K562 (cell line): Measurements from ENCODE around the gene RPL22L1. TPM values are rescaled to one million over a fixed set of nuclear protein-coding genes. Genes with fewer than 3 reads are reported as not detected.

ENCODE experiments used
- FOXK1 ChIP-seq: sonication (generic); formaldehyde crosslinking; IDR thresholded peaks from 2 replicates; pipeline ENCODE4 v1.8.0; 2022; ENCODE audit warnings: missing genetic modification reagents, mild to moderate bottlenecking, borderline replicate concordance
- HOXB6 ChIP-seq: fragments of 250-450 bp; sonication (Bioruptor Pico); IDR thresholded peaks from 2 replicates; pipeline ENCODE4 v1.5.1; 2022; ENCODE audit warnings: mild to moderate bottlenecking, borderline replicate concordance
- KDM2B ChIP-seq: fragments of 250-450 bp; sonication (Bioruptor Pico); IDR thresholded peaks from 2 replicates; pipeline ENCODE4 v1.8.0; 2021; ENCODE audit warnings: mild to moderate bottlenecking, moderate library complexity
- KLF10 ChIP-seq: fragments of 250-450 bp; sonication (Bioruptor Pico); IDR thresholded peaks from 2 replicates; pipeline ENCODE4 v1.6.1; 2021; ENCODE audit warnings: matching md5 sums
- MED1 ChIP-seq: sonication (generic); formaldehyde crosslinking; IDR thresholded peaks from 2 replicates; pipeline ENCODE4 v1.8.1; 2023; ENCODE audit warnings: missing genetic modification reagents, borderline replicate concordance
- MEIS2 ChIP-seq: fragments of 450-650 bp; IDR thresholded peaks from 2 replicates; pipeline ENCODE4 v1.6.1; 2014; ENCODE audit warnings: mild to moderate bottlenecking; ENCODE audit not compliant: partially characterized antibody
- NFE2L1 ChIP-seq: fragments of 450-650 bp; IDR thresholded peaks from 2 replicates; pipeline ENCODE4 v1.6.1; 2016; ENCODE audit warnings: missing genetic modification characterization, low read depth, mild to moderate bottlenecking, missing compliant biosample characterization, moderate library complexity, borderline replicate concordance
- NUFIP1 ChIP-seq: fragments of 450-650 bp; IDR thresholded peaks from 2 replicates; pipeline ENCODE4 v1.6.1; 2018; ENCODE audit not compliant: partially characterized antibody
- PRMT5 ChIP-seq: sonication (generic); formaldehyde crosslinking; IDR thresholded peaks from 2 replicates; pipeline ENCODE4 v1.5.0; 2020; ENCODE audit warnings: missing genetic modification reagents
- PURB ChIP-seq: sonication (generic); formaldehyde crosslinking; IDR thresholded peaks from 2 replicates; pipeline ENCODE4 v1.9.0; 2021; ENCODE audit warnings: low read depth, mild to moderate bottlenecking, missing genetic modification reagents
- RFX5 ChIP-seq: IDR thresholded peaks from 2 replicates; pipeline ENCODE4 v1.6.1; 2011; ENCODE audit warnings: low read depth, mild to moderate bottlenecking, improper control_type of control experiment, low read length
- SIN3B ChIP-seq: fragments of 450-650 bp; IDR thresholded peaks from 2 replicates; pipeline ENCODE4 v1.6.1; 2017; ENCODE audit warnings: low read depth, mild to moderate bottlenecking, moderate library complexity
- TOE1 ChIP-seq, 2 experiments: fragments of 450-650 bp in 1 of 2; sonication (generic) in 1 of 2; formaldehyde crosslinking in 1 of 2; IDR thresholded peaks; 2 replicates each; pipeline versions ENCODE4 v1.7.1 to v1.8.0; 2016 to 2022; ENCODE audit warnings: borderline replicate concordance in 2 of 2, mild to moderate bottlenecking in 2 of 2, antibody characterized with exemption in 1 of 2, inconsistent platforms in 1 of 2, low read depth in 1 of 2, missing genetic modification reagents in 1 of 2, moderate library complexity in 1 of 2
- WHSC1 ChIP-seq: IDR thresholded peaks from one replicate; pipeline ENCODE4 v1.6.1; 2012; ENCODE audit warnings: low read length, control low read depth, inconsistent platforms
- ZNF232 ChIP-seq: sonication (generic); formaldehyde crosslinking; IDR thresholded peaks from 2 replicates; pipeline ENCODE4 v1.8.0; 2022; ENCODE audit warnings: mild to moderate bottlenecking, missing genetic modification reagents
- ZNF511 ChIP-seq: sonication (generic); formaldehyde crosslinking; IDR thresholded peaks from 2 replicates; pipeline ENCODE4 v1.8.0; 2022; ENCODE audit warnings: mild to moderate bottlenecking, missing genetic modification reagents
- ZNF695 ChIP-seq: fragments of 450-650 bp; formaldehyde crosslinking; IDR thresholded peaks from 2 replicates; pipeline ENCODE4 v1.4.0; 2020; ENCODE audit warnings: mild to moderate bottlenecking, moderate library complexity
- polyA plus RNA-seq, 8 experiments: library from polyadenylated mRNA; depleted of rRNA in 4 of 8; stranded (reverse) in 5 of 8; unstranded in 3 of 8; fragments of >200 nt; fragmentation: Nextera tagmentation in 2 of 8; fragmentation: Illumina TruSeq in 1 of 8; extraction: Ambion mirVana in 2 of 8; extraction: Trizol in 1 of 8; gene quantifications; 2 replicates each; pipeline versions ENCODE4 v1.2.1 to v1.2.3, GENCODE V29; 2011 to 2014; ENCODE audit warnings: inconsistent platforms in 1 of 8, missing spikeins in 1 of 8
- total RNA-seq, 7 experiments: library from RNA; depleted of rRNA in 6 of 7; stranded (reverse); fragments of >200 nt in 6 of 7; fragmentation: Illumina TruSeq in 2 of 7; extraction: Trizol in 2 of 7; gene quantifications; 2 replicates each; pipeline versions ENCODE4 v1.2.1 to v1.2.3, GENCODE V29; 2011 to 2021; ENCODE audit warnings: low replicate concordance in 1 of 7
- TF ChIP-seq, protein P1 (sequence below): fragments of 250-450 bp; sonication (Bioruptor Pico); IDR thresholded peaks from 2 replicates; pipeline ENCODE4 v1.4.0; 2020; ENCODE audit warnings: borderline replicate concordance
- TF ChIP-seq, protein P2 (sequence below): sonication (generic); formaldehyde crosslinking; IDR thresholded peaks from 2 replicates; pipeline ENCODE4 v1.8.1; 2023; ENCODE audit warnings: mild to moderate bottlenecking, missing genetic modification reagents
- TF ChIP-seq, protein P3 (sequence below): fragments of 250-450 bp; sonication (Bioruptor Pico); IDR thresholded peaks from 2 replicates; pipeline ENCODE4 v1.8.0; 2021; ENCODE audit warnings: borderline replicate concordance, mild to moderate bottlenecking, moderate library complexity; ENCODE audit not compliant: poor library complexity, severe bottlenecking

RPL22L1 gene
- total and polyA plus RNA-seq, 9 of the 15 experiments (the other 6 are each of a cell fraction or from before 2014, with no cell fraction given): 53.9 to 198 (median 108) TPM

GRCh38 chr3:170908235-170909116 lies 38.5 kb upstream of the RPL22L1 start, which contains the start of gene EIF5A2 (continued):
- TF ChIP-seq RFX5 (no peak), MEIS2 (no peak), KLF10 (CRISPR knock-in tag) (no peak), KDM2B (CRISPR knock-in tag) (0 out of 2 replicates have a peak, but pooled peaks have one; percentile 57), PURB (CRISPR knock-in tag) (no peak), TOE1 (IDR thresholded peaks at IDR 0.05; ENCODE audit: borderline replicate concordance) (peak; percentile 84), TOE1 (CRISPR knock-in tag; IDR thresholded peaks at IDR 0.05; ENCODE audit: borderline replicate concordance, low read depth) (no peak), ZNF695 (no peak), PRMT5 (CRISPR knock-in tag) (no peak), HOXB6 (CRISPR knock-in tag) (no peak), ZNF511 (CRISPR knock-in tag) (peak; percentile 57; the same call in 1 of the 2 replicates), FOXK1 (CRISPR knock-in tag) (no peak), WHSC1 (no peak), SIN3B (no peak), MED1 (CRISPR knock-in tag) (no peak), NFE2L1 (no peak), NUFIP1 (no peak), ZNF232 (CRISPR knock-in tag) (no peak)
- TF ChIP-seq, protein P1, sequence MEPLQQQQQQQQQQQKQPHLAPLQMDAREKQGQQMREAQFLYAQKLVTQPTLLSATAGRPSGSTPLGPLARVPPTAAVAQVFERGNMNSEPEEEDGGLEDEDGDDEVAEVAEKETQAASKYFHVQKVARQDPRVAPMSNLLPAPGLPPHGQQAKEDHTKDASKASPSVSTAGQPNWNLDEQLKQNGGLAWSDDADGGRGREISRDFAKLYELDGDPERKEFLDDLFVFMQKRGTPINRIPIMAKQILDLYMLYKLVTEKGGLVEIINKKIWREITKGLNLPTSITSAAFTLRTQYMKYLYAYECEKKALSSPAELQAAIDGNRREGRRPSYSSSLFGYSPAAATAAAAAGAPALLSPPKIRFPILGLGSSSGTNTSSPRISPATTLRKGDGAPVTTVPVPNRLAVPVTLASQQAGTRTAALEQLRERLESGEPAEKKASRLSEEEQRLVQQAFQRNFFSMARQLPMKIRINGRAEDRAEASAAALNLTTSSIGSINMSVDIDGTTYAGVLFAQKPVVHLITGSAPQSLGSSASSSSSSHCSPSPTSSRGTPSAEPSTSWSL: no peak
- TF ChIP-seq, protein P2, sequence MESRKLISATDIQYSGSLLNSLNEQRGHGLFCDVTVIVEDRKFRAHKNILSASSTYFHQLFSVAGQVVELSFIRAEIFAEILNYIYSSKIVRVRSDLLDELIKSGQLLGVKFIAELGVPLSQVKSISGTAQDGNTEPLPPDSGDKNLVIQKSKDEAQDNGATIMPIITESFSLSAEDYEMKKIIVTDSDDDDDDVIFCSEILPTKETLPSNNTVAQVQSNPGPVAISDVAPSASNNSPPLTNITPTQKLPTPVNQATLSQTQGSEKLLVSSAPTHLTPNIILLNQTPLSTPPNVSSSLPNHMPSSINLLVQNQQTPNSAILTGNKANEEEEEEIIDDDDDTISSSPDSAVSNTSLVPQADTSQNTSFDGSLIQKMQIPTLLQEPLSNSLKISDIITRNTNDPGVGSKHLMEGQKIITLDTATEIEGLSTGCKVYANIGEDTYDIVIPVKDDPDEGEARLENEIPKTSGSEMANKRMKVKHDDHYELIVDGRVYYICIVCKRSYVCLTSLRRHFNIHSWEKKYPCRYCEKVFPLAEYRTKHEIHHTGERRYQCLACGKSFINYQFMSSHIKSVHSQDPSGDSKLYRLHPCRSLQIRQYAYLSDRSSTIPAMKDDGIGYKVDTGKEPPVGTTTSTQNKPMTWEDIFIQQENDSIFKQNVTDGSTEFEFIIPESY (CRISPR knock-in tag): peak; percentile 99
- TF ChIP-seq, protein P3, sequence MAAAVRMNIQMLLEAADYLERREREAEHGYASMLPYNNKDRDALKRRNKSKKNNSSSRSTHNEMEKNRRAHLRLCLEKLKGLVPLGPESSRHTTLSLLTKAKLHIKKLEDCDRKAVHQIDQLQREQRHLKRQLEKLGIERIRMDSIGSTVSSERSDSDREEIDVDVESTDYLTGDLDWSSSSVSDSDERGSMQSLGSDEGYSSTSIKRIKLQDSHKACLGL (CRISPR knock-in tag): no peak
